Pancreas (tissue), 10 donors: Measurements from ENCODE around the gene CREBRF. TPM values are rescaled to one million over a fixed set of nuclear protein-coding genes. Genes with fewer than 3 reads are reported as not detected.
A peak's percentile ranks its signal among the peaks of the same experiment; 100 is the strongest.

ENCODE experiments used
- ATAC-seq, 4 donors: fragments of 200-7000 bp; cut with Tn5 transposase; one replicate each; pipeline versions ENCODE4 v1.8.0 to v1.9.1; 2020; ENCODE audit warnings: mild to moderate bottlenecking in 4 of 4, moderate library complexity in 4 of 4
- DNase-seq, 6 donors: peaks; one replicate each; pipeline ENCODE4 v3.0.0-alpha.2; 2020
- FAIRE-seq: peaks from 2 replicates; lab custom pipeline; 2012; peaks lifted over from hg19 to GRCh38; lab: Jason Lieb, UNC
- H3K27ac ChIP-seq, 4 donors: fragments of 200-600 bp; sonication (generic); 1 replicate in 3 of 4; 2 replicates in 1 of 4; pipeline versions ENCODE4 v1.5.0 to v1.8.0; 2020
- H3K27me3 ChIP-seq, 4 donors: fragments of 200-600 bp; one replicate each; pipeline ENCODE4 v1.8.0; 2021
- H3K36me3 ChIP-seq, 3 donors: fragments of 200-600 bp; sonication (generic) in 1 of 3; one replicate each; pipeline versions ENCODE4 v1.5.0 to v1.8.0; 2020 to 2021
- H3K4me1 ChIP-seq, 3 donors: fragments of 200-600 bp; one replicate each; pipeline ENCODE4 v1.8.0; 2021
- H3K4me3 ChIP-seq, 4 donors: fragments of 200-600 bp; sonication (generic) in 2 of 4; one replicate each; pipeline versions ENCODE4 v1.5.0 to v1.8.0; 2020 to 2021
- H3K9me3 ChIP-seq, 4 donors: fragments of 200-600 bp; one replicate each; pipeline ENCODE4 v1.8.0; 2021
- WGBS, 2 donors: extraction: QIAGEN DNeasy Blood & Tissue Kit; methylation state at CpG; one replicate each; pipeline ENCODE4 v1.1.7; 2013; 5-methylcytosine and 5-hydroxymethylcytosine counted together
- intact Hi-C, 3 donors: fragments of 100-400 bp; cut with DNase I; formaldehyde crosslinking; loops; one replicate each; pipeline versions ENCODE4 v1.11.1 to v1.14.2; 2022
- polyA plus RNA-seq, 2 donors: library from polyadenylated mRNA; stranded (reverse); fragments of 200-250 nt; gene quantifications; one replicate each; pipeline ENCODE4 v1.2.3, GENCODE V29; 2013
- total RNA-seq, 6 donors: library from RNA; stranded (reverse); fragmentation: NEBNext Ultra II Directional in 4 of 6; extraction: Animal tissue kit (Norgen Biotek cat#: 25700) in 4 of 6; gene quantifications; one replicate each; pipeline versions ENCODE4 v1.2.1 to v1.2.4, GENCODE V29; 2021 to 2023
- TF ChIP-seq, protein P1 (sequence below), 4 donors: fragments of 200-600 bp; sonication (generic) in 3 of 4; IDR thresholded peaks; one replicate each; pipeline versions ENCODE4 v1.5.0 to v1.8.0; 2021; ENCODE audit warnings: antibody characterized with exemption in 4 of 4
- donor health status: healthy with polysubstance abuse.
- donor health status: DM: no; HTN: no; CAD: no; lungs with moderate emphysema.
- donor health status: DM: no; HTN: no; CAD: no.
- donor health status: control.
- donor health status: control.
- donor health status: Bipolar disorder and iron deficiency.
- donor health status: DM: yes; HTN: yes; CAD: no.
- donor health status: DM: no; HTN: no; CAD: no.
- donor health status: DM: no; HTN: no; CAD: no.
- donor health status: DM: yes; HTN: yes; CAD: no.

CREBRF gene
- total and polyA plus RNA-seq, 8 donors = 3.6 to 21.4 (median 11.3) TPM

DNA sequence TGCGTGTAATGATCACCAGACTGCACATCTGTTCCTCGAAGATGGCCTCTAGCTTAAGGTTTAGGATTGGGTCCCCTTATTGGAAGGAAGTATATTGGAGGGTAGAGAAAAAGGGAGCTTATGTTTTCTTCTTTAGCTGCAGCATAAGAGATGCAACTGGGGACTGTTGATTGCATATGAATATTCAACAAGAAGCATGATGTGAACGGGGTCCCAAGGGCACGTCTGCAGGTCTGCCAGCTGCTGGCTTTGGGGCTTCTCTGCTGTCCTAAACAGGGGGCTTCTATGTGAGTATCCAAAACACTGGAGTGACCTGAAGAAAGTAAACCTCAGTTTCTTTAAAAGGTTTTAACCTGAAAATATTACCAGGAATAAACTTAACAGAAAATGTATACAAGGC is 84.6 kb downstream of the CREBRF start:
- Histone ChIP-seq H3K36me3 (no peaks in the 10 kb centered on the region), H3K27me3 (no peaks in the 10 kb centered on the region), H3K27ac (no peak overlapping the region), H3K4me3 (no peak overlapping the region), H3K4me1 (peaks cover 0 to 3% (median 0%) of the 10 kb centered on the region in 3 donors), H3K9me3 (no peaks in the 10 kb centered on the region)
- 67% methylated on average over 4 of the region's 4 CpGs for WGBS, 2 donors
- no peak for FAIRE-seq
- no peak for ATAC-seq
- no peak for DNase-seq
- TF ChIP-seq, protein P1, sequence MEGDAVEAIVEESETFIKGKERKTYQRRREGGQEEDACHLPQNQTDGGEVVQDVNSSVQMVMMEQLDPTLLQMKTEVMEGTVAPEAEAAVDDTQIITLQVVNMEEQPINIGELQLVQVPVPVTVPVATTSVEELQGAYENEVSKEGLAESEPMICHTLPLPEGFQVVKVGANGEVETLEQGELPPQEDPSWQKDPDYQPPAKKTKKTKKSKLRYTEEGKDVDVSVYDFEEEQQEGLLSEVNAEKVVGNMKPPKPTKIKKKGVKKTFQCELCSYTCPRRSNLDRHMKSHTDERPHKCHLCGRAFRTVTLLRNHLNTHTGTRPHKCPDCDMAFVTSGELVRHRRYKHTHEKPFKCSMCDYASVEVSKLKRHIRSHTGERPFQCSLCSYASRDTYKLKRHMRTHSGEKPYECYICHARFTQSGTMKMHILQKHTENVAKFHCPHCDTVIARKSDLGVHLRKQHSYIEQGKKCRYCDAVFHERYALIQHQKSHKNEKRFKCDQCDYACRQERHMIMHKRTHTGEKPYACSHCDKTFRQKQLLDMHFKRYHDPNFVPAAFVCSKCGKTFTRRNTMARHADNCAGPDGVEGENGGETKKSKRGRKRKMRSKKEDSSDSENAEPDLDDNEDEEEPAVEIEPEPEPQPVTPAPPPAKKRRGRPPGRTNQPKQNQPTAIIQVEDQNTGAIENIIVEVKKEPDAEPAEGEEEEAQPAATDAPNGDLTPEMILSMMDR (IDR thresholded peaks at IDR 0.05) = no peak
- intact Hi-C loops = no loop called here

DNA sequence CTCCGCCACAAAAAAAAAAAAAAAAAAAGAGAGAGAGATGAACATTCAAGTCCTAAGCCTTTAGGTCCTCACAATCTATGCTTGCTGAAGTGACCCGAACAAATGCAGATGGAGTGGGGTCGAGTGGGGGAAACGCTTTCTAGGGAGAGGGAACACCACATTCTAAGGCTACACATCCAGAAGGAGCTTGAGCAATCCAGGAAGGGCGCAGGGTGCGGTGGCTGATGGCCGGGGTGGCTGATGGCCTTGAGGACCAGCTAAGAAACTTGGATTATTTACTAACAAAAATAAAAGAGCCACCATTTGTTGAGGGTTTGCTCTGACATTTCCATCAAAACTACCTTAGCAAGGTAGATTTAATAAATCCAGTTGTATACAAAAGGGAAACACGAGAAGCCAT is 87.4 kb downstream of the CREBRF start:
- no peaks in the 10 kb centered on the region for H3K9me3 ChIP-seq
- TF ChIP-seq, protein P1 (IDR thresholded peaks at IDR 0.05) = no peak
- no peak overlapping the region for H3K27ac ChIP-seq
- ATAC-seq (no peak), DNase-seq (no peak), FAIRE-seq (no peak)
- intact Hi-C loops = no loop called here
- no peaks in the 10 kb centered on the region for H3K27me3 ChIP-seq
- peaks cover 0 to 3% (median 0%) of the 10 kb centered on the region in 3 donors for H3K4me1 ChIP-seq
- peaks cover 0 to 9% (median 2%) of the 10 kb centered on the region in 3 donors for H3K36me3 ChIP-seq
- WGBS, 2 donors = 80 to 82% methylated on average over 8 of the region's 8 CpGs
- no peak overlapping the region for H3K4me3 ChIP-seq

DNA sequence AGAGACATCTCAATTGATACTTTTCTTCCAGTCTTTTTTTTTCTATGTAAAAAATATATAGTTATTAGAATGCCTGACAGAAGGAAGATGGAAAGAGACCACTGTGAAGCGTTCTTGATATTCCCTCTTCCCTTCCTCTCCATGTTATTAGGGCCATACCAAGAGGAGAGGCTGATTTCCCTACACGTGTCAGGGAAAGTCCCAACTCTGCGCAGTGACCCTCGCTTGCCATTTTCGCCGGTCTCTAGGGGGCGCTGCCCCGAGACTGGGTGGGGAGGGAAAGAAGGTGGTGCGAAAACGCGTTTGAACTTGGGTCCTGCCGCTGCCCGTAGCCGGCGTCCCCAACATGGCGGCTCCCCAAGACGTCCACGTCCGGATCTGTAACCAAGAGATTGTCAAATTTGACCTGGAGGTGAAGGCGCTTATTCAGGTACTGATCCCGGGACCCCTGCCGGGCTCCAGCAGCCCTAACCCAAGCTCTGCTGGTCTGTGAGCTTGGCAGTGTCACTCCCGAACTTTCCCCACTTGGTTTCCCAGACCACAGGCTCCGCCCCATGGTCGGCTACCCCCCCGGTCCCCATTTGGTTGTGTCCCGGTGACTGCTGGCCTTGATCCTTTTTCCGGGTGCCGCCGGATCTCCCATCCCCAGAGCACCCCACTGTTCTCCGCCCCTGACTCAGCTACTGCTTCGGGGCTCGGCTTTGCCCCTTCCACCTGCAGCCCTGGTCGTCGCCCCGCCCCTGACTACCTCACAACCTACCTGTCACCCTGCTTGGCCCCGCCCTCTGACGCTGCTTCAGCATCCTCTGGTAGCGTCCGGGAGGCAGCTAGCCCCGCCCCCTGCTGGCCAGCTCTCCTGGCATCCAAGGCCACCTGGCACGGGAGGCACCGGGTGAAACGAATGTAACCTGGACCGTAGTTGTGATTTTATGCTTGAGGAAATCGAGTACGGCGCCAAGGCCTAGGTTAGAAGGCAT is 88.3 kb downstream of the CREBRF start, which contains the start of gene BNIP1:
Gene BNIP1 (plus strand): TSS at position 332 of the 977 bp plus-strand sequence. CDS start 15 bp downstream, at position 347.
- Histone ChIP-seq H3K36me3 (peaks cover 0 to 18% (median 2%) of the 10 kb centered on the region in 3 donors), H3K27me3 (no peaks in the 10 kb centered on the region), H3K9me3 (no peaks in the 10 kb centered on the region), H3K4me3 (peak within 1 kb of the TSS; percentile 75 to 93 (median 84)), H3K4me1 (peaks cover 0 to 3% (median 0%) of the 10 kb centered on the region in 3 donors), H3K27ac (peak within 1 kb of the TSS; percentile 89 to 96 (median 94))
- TF ChIP-seq, protein P1 (IDR thresholded peaks at IDR 0.05) = peak; percentile 70 to 95 (median 86)
- peak; percentile 96 to 99 (median 97) for ATAC-seq
- 0 to 1% methylated on average over 48 of the region's 48 CpGs for WGBS, 2 donors
- intact Hi-C loops = no loop called here
- peak; percentile 47 for FAIRE-seq
- peak; percentile 99 to 100 (median 100) for DNase-seq

DNA sequence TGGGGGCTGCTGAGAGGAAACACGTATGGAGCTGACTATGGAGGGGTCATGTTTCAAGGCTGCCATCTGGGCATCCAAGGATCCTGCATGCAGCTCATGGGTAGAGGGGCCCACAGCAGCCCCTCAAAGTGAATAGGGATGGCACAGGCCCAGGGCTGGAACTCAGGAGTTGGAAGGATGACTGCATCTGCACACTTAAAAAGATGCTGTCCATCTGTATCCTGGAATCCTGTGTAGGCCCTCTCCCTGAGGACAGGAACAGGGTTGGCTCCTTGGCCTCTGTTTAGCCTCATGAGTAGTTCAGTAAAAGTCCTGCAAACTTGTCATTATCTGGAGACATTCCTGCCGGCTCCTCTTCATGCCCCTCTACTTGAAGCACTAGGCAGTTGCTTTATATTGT is 92.2 kb downstream of the CREBRF start:
- FAIRE-seq (no peak), ATAC-seq (no peak), DNase-seq (no peak)
- no peaks in the 10 kb centered on the region for H3K4me1 ChIP-seq
- intact Hi-C loops = no loop called here
- TF ChIP-seq, protein P1 (IDR thresholded peaks at IDR 0.05) = no peak
- H3K4me3 ChIP-seq = no peak overlapping the region
- H3K27ac ChIP-seq = no peak overlapping the region
- no peaks in the 10 kb centered on the region for H3K9me3 ChIP-seq
- peaks cover 0 to 26% (median 2%) of the 10 kb centered on the region in 3 donors for H3K36me3 ChIP-seq
- H3K27me3 ChIP-seq = no peaks in the 10 kb centered on the region
- WGBS, 2 donors = 73 to 87% methylated on average over 2 of the region's 2 CpGs
